Thymus (tissue), 11 donors: Measurements from ENCODE around the gene ABCG2. TPM values are rescaled to one million over a fixed set of nuclear protein-coding genes. Genes with fewer than 3 reads are reported as not detected.

ENCODE experiments used
- DNase-seq, 9 donors: peaks; one replicate each; pipeline ENCODE4 v3.0.0-alpha.2; 2013; ENCODE audit warnings: low spot score in 9 of 9, low read depth in 6 of 9, missing footprints in 1 of 9
- H3K27ac ChIP-seq, 2 donors: one replicate each; pipeline ENCODE4 v1.5.1; 2013; ENCODE audit warnings: control low read depth in 1 of 2, low read depth in 1 of 2, low read length in 1 of 2, mild to moderate bottlenecking in 1 of 2, moderate library complexity in 1 of 2
- H3K27me3 ChIP-seq, 2 donors: one replicate each; pipeline ENCODE4 v1.5.1; 2013; ENCODE audit warnings: low read length in 1 of 2; ENCODE audit not compliant: control insufficient read depth in 2 of 2, insufficient read depth in 1 of 2
- H3K36me3 ChIP-seq, 2 donors: one replicate each; pipeline ENCODE4 v1.5.1; 2013; ENCODE audit warnings: low read length in 1 of 2, mild to moderate bottlenecking in 1 of 2, moderate library complexity in 1 of 2; ENCODE audit not compliant: control insufficient read depth in 2 of 2, insufficient read depth in 2 of 2
- H3K4me1 ChIP-seq, 2 donors: one replicate each; pipeline ENCODE4 v1.5.1; 2013; ENCODE audit warnings: low read length in 2 of 2; ENCODE audit not compliant: control insufficient read depth in 2 of 2, insufficient read depth in 2 of 2
- H3K4me3 ChIP-seq, 2 donors: one replicate each; pipeline ENCODE4 v1.5.1; 2013; ENCODE audit warnings: low read length in 2 of 2, control low read depth in 1 of 2, mild to moderate bottlenecking in 1 of 2
- H3K9me3 ChIP-seq, 2 donors: one replicate each; pipeline ENCODE4 v1.5.1; 2013; ENCODE audit warnings: low read length in 1 of 2, mild to moderate bottlenecking in 1 of 2; ENCODE audit not compliant: control insufficient read depth in 2 of 2, insufficient read depth in 1 of 2
- WGBS: extraction: QIAGEN DNeasy Blood & Tissue Kit; methylation state at CpG from one replicate; pipeline ENCODE4 v1.1.7; 2013; 5-methylcytosine and 5-hydroxymethylcytosine counted together
- polyA plus RNA-seq: library from polyadenylated mRNA; stranded (reverse); fragments of 200-250 nt; gene quantifications from one replicate; pipeline ENCODE4 v1.2.3, GENCODE V29; 2013
- total RNA-seq: library from RNA; stranded (reverse); fragments of 120-200 nt; gene quantifications from one replicate; pipeline ENCODE4 v1.2.4, GENCODE V29; 2013
- donor health status: healthy.

The ABCG2 gene
- total and polyA plus RNA-seq, 2 donors = 0.59 to 1.4 TPM

- WGBS = 62% methylated on average over 4 of the region's 4 CpGs
- Histone ChIP-seq H3K4me3 (no peak overlapping the region), H3K36me3 (no peaks in the 10 kb centered on the region), H3K27me3 (no peaks in the 10 kb centered on the region), H3K9me3 (no peaks in the 10 kb centered on the region), H3K27ac (no peak overlapping the region), H3K4me1 (no peaks in the 10 kb centered on the region)
- no peak for DNase-seq
These were observed 59.3 kb downstream of the ABCG2 start for GRCh38 chr4:88098993-88099752.

GRCh38 chr4:88097781-88098180 lies 60.7 kb downstream of the ABCG2 start:
- 96% methylated on average over 3 of the region's 3 CpGs for WGBS
- no peak overlapping the region for H3K27ac ChIP-seq
- no peaks in the 10 kb centered on the region for H3K36me3 ChIP-seq
- no peaks in the 10 kb centered on the region for H3K9me3 ChIP-seq
- DNase-seq = no peak
- H3K4me1 ChIP-seq = no peaks in the 10 kb centered on the region
- no peak overlapping the region for H3K4me3 ChIP-seq
- H3K27me3 ChIP-seq = no peaks in the 10 kb centered on the region

- H3K27me3 ChIP-seq = no peaks in the 10 kb centered on the region
- H3K36me3 ChIP-seq = no peaks in the 10 kb centered on the region
- H3K27ac ChIP-seq = no peak overlapping the region
- WGBS = 96% methylated on average over 2 of the region's 2 CpGs
- H3K4me3 ChIP-seq = no peak overlapping the region
- no peak for DNase-seq
- no peaks in the 10 kb centered on the region for H3K9me3 ChIP-seq
- no peaks in the 10 kb centered on the region for H3K4me1 ChIP-seq
These were observed 61.1 kb downstream of the ABCG2 start for GRCh38 chr4:88097301-88097700.

- no peaks in the 10 kb centered on the region for H3K27me3 ChIP-seq
- H3K36me3 ChIP-seq = no peaks in the 10 kb centered on the region
- H3K9me3 ChIP-seq = no peaks in the 10 kb centered on the region
- no peak for DNase-seq
- H3K27ac ChIP-seq = no peak overlapping the region
- WGBS = 95% methylated on average over 5 of the region's 5 CpGs
- no peaks in the 10 kb centered on the region for H3K4me1 ChIP-seq
- H3K4me3 ChIP-seq = no peak overlapping the region
These were observed 64.6 kb downstream of the ABCG2 start for GRCh38 chr4:88093874-88094273.

- no peaks in the 10 kb centered on the region for H3K36me3 ChIP-seq
- 87% methylated on average over 3 of the region's 3 CpGs for WGBS
- H3K4me1 ChIP-seq = no peaks in the 10 kb centered on the region
These were observed 67.1 kb downstream of the ABCG2 start for GRCh38 chr4:88091378-88091777.

GRCh38 chr4:88090898-88091297 lies 67.5 kb downstream of the ABCG2 start:
- Histone ChIP-seq H3K27me3 (no peaks in the 10 kb centered on the region), H3K27ac (no peak overlapping the region), H3K36me3 (no peaks in the 10 kb centered on the region), H3K4me3 (no peak overlapping the region), H3K4me1 (no peaks in the 10 kb centered on the region), H3K9me3 (no peaks in the 10 kb centered on the region)
- DNase-seq = no peak

More at GRCh38 chr4:88091378-88091777, 67.1 kb downstream of the ABCG2 start:
- Histone ChIP-seq H3K9me3 (no peaks in the 10 kb centered on the region), H3K4me3 (no peak overlapping the region), H3K27ac (no peak overlapping the region), H3K27me3 (no peaks in the 10 kb centered on the region)
- no peak for DNase-seq

- H3K9me3 ChIP-seq = no peaks in the 10 kb centered on the region
- no peak for DNase-seq
- no peaks in the 10 kb centered on the region for H3K27me3 ChIP-seq
- WGBS = 97% methylated on average over 1 of the region's 1 CpG
- H3K27ac ChIP-seq = no peak overlapping the region
- H3K4me3 ChIP-seq = no peak overlapping the region
- no peaks in the 10 kb centered on the region for H3K36me3 ChIP-seq
- H3K4me1 ChIP-seq = no peaks in the 10 kb centered on the region
These were observed 71.4 kb downstream of the ABCG2 start for GRCh38 chr4:88087004-88087403.

- Histone ChIP-seq H3K4me3 (no peak overlapping the region), H3K4me1 (no peaks in the 10 kb centered on the region), H3K27ac (no peak overlapping the region), H3K9me3 (no peaks in the 10 kb centered on the region), H3K36me3 (peaks cover 5 to 11% of the 10 kb centered on the region in 2 donors), H3K27me3 (no peaks in the 10 kb centered on the region)
- WGBS = 97% methylated on average over 1 of the region's 1 CpG
- DNase-seq = no peak
These were observed 77.8 kb downstream of the ABCG2 start for GRCh38 chr4:88080626-88081025.

- H3K9me3 ChIP-seq = no peaks in the 10 kb centered on the region
- no peaks in the 10 kb centered on the region for H3K4me1 ChIP-seq
- no peaks in the 10 kb centered on the region for H3K27me3 ChIP-seq
- 95% methylated on average over 2 of the region's 2 CpGs for WGBS
- H3K4me3 ChIP-seq = no peak overlapping the region
- H3K36me3 ChIP-seq = peaks cover 12 to 17% of the 10 kb centered on the region in 2 donors
- no peak for DNase-seq
- H3K27ac ChIP-seq = no peak overlapping the region
These were observed 79.9 kb downstream of the ABCG2 start for GRCh38 chr4:88078579-88078978.
